ENCODE data around the gene ABCC4.

The ABCC4 gene

GRCh38 chr13:95226476-95226875 is 74.8 kb downstream of the ABCC4 start:
- Histone ChIP-seq H3K4me3 (ENCODE audit: low read depth, low read length) (no peak overlapping the region), H3K27ac (ENCODE audit: extremely low read depth, low read depth, low read length) (no peak overlapping the region), H3K36me3 (ENCODE audit: control insufficient read depth in 2 of 2, insufficient read depth in 1 of 2, low read length in 2 of 2) (no peaks in the 10 kb centered on the region), H3K9me3 (ENCODE audit: control insufficient read depth, insufficient read depth, low read depth, low read length) (no peaks in the 10 kb centered on the region), H3K4me1 (ENCODE audit: control insufficient read depth, insufficient read depth, low read length) (peaks cover 2% of the 10 kb centered on the region; the same call in 1 of the 2 replicates)
- POLR2A ChIA-PET, result no interaction called here
- TF ChIP-seq ZNF311 (tag by site-specific recombination; IDR thresholded peaks at IDR 0.05; ENCODE audit: borderline replicate concordance), result no peak
- no peak for TF ChIP-seq ZNF362 (tag by site-specific recombination; IDR thresholded peaks at IDR 0.05)
- TF ChIP-seq ZSCAN5A (tag by site-specific recombination; IDR thresholded peaks at IDR 0.05), result no peak
- no peak for TF ChIP-seq ATF2 (tag by site-specific recombination; IDR thresholded peaks at IDR 0.05; ENCODE audit: low read depth)
- TF ChIP-seq SCRT1 (tag by site-specific recombination; IDR thresholded peaks at IDR 0.05; ENCODE audit: borderline replicate concordance), result no peak
- TF ChIP-seq EGR2 (tag by site-specific recombination; IDR thresholded peaks at IDR 0.05; ENCODE audit: low read depth), result no peak
- TF ChIP-seq HOXC10 (CRISPR knock-in tag; IDR thresholded peaks at IDR 0.05), result no peak
- TF ChIP-seq ZNF580 (tag by site-specific recombination; IDR thresholded peaks at IDR 0.05), result no peak
- no peak for TF ChIP-seq ZNF146 (tag by site-specific recombination; IDR thresholded peaks at IDR 0.05)
- CTCF ChIA-PET, result no interaction called here

- TF ChIP-seq PRDM6 (tag by site-specific recombination; IDR thresholded peaks at IDR 0.05), result 0 out of 2 replicates have a peak, but pooled peaks have one; percentile 26
- no peak for TF ChIP-seq ZNF302 (tag by site-specific recombination; IDR thresholded peaks at IDR 0.05; ENCODE audit: low read depth)
- POLR2A ChIA-PET, result interaction anchor here (0.6 kb wide), 1 partner anchor 155 kb away, joined by 4 read pairs; no protein-coding TSS in a partner anchor
- Histone ChIP-seq H3K4me3 (ENCODE audit: low read depth, low read length) (no peak overlapping the region), H3K27ac (ENCODE audit: extremely low read depth, low read depth, low read length) (no peak overlapping the region), H3K4me1 (ENCODE audit: control insufficient read depth, insufficient read depth, low read length) (peaks cover 2% of the 10 kb centered on the region; the same call in 1 of the 2 replicates), H3K9me3 (ENCODE audit: control insufficient read depth, insufficient read depth, low read depth, low read length) (no peaks in the 10 kb centered on the region), H3K36me3 (ENCODE audit: control insufficient read depth in 2 of 2, insufficient read depth in 1 of 2, low read length in 2 of 2) (no peaks in the 10 kb centered on the region)
- CTCF ChIA-PET, result interaction anchor here (0.6 kb wide), 1 partner anchor 554 kb away, joined by 3 read pairs; no protein-coding TSS in a partner anchor
Measured at GRCh38 chr13:95226050-95226449, 75.2 kb downstream of the ABCC4 start.

GRCh38 chr13:95224064-95224463 is 77.2 kb downstream of the ABCC4 start:
- H3K4me3 ChIP-seq (ENCODE audit: low read depth, low read length), result no peak overlapping the region
- POLR2A ChIA-PET, result no interaction called here

More at GRCh38 chr13:95224064-95224463, 77.2 kb downstream of the ABCC4 start:
- TF ChIP-seq ZBTB6 (tag by site-specific recombination; IDR thresholded peaks at IDR 0.05) (no peak), ZNF362 (tag by site-specific recombination; IDR thresholded peaks at IDR 0.05) (peak; percentile 59; the same call in 1 of the 2 replicates), SP2 (tag by site-specific recombination; IDR thresholded peaks at IDR 0.05) (no peak), ZNF302 (tag by site-specific recombination; IDR thresholded peaks at IDR 0.05; ENCODE audit: low read depth) (no peak)
- no peak overlapping the region for H3K27ac ChIP-seq (ENCODE audit: extremely low read depth, low read depth, low read length)
- no peaks in the 10 kb centered on the region for H3K9me3 ChIP-seq (ENCODE audit: control insufficient read depth, insufficient read depth, low read depth, low read length)
- CTCF ChIA-PET, result interaction anchor here (0.7 kb wide), 1 partner anchor 78 kb away, joined by 3 read pairs; no protein-coding TSS in a partner anchor
- peaks cover 5% of the 10 kb centered on the region; the same call in 1 of the 2 replicates for H3K4me1 ChIP-seq (ENCODE audit: control insufficient read depth, insufficient read depth, low read length)
- no peaks in the 10 kb centered on the region for H3K36me3 ChIP-seq (ENCODE audit: control insufficient read depth in 2 of 2, insufficient read depth in 1 of 2, low read length in 2 of 2)
